SK-N-MC (cell line): ENCODE data around the gene TICAM1.
"Not testable (repeated sequence)": the region's sequence is repeated elsewhere in the genome, so short reads cannot be mapped to it uniquely, and the experiment has no call there.

Experiments
- DNase-seq: peaks from one replicate; pipeline ENCODE4 v3.0.0-alpha.2; 2011; ENCODE audit warnings: low read depth, low spot score
- H3K27ac ChIP-seq: fragments of 200-600 bp; sonication (generic); 2 replicates; pipeline ENCODE4 v1.5.1; 2016; ENCODE audit warnings: mixed run types
- H3K36me3 ChIP-seq: fragments of 200-600 bp; sonication (generic); 2 replicates; pipeline ENCODE4 v1.6.1; 2017; ENCODE audit warnings: antibody characterized with exemption, low read length, mixed read lengths; ENCODE audit not compliant: insufficient read depth
- H3K4me3 ChIP-seq: fragments of 200-600 bp; sonication (generic); 2 replicates; pipeline ENCODE4 v1.5.1; 2016
- H3K9ac ChIP-seq: fragments of 200-600 bp; sonication (generic); 2 replicates; pipeline ENCODE4 v1.8.0; 2017; ENCODE audit warnings: mixed run types, mixed read lengths; ENCODE audit not compliant: insufficient read length
- H3K9me3 ChIP-seq: fragments of 200-600 bp; sonication (generic); 2 replicates; pipeline ENCODE4 v1.6.1; 2017; ENCODE audit warnings: low read depth, mild to moderate bottlenecking, antibody characterized with exemption, low read length, moderate library complexity, mixed read lengths
- EZH2 ChIP-seq: fragments of 200-600 bp; sonication (generic); IDR thresholded peaks from one replicate; pipeline ENCODE4 v1.6.1; 2017; ENCODE audit warnings: antibody characterized with exemption
- FOXP2 ChIP-seq: optimal IDR thresholded peaks from 2 replicates; pipeline ENCODE3; 2011; ENCODE audit warnings: mild to moderate bottlenecking, moderate library complexity; ENCODE audit not compliant: insufficient read depth; ENCODE audit errors: extremely low read length, control extremely low read depth
- POLR2AphosphoS5 ChIP-seq: IDR thresholded peaks from 2 replicates; pipeline ENCODE4 v1.6.1; 2012; ENCODE audit warnings: mild to moderate bottlenecking, low read depth, low read length, borderline replicate concordance

TICAM1 gene

GRCh38 chr19:4791183-4792018 is 40.1 kb downstream of the TICAM1 start, which contains the start of gene FEM1A:
Gene FEM1A (plus strand): TSS chr19:4791734. CDS start chr19:4791855, 121 bp downstream.
- peak; percentile 100 for DNase-seq
- Histone ChIP-seq H3K9me3 (no peaks in the 10 kb centered on the region), H3K36me3 (peaks cover 24% of the 10 kb centered on the region; the same call in 1 of the 2 replicates), H3K27ac (peak within 1 kb of the TSS; percentile 83), H3K4me3 (peak within 1 kb of the TSS; percentile 95), H3K9ac (peak within 1 kb of the TSS; percentile 96)
- TF ChIP-seq EZH2 (no peak), POLR2AphosphoS5 (peak; percentile 73; the same call in 1 of the 2 replicates), FOXP2 (peak; percentile 76)

- DNase-seq, H3K9me3 ChIP-seq, H3K27ac ChIP-seq, H3K9ac ChIP-seq, H3K4me3 ChIP-seq, H3K36me3 ChIP-seq: not testable (repeated sequence)
These were observed 45.0 kb downstream of the TICAM1 start for GRCh38 chr19:4786412-4787016.

GRCh38 chr19:4781801-4782200 is 49.7 kb downstream of the TICAM1 start:
- Histone ChIP-seq H3K9me3 (no peaks in the 10 kb centered on the region), H3K9ac (no peak overlapping the region), H3K4me3 (no peak overlapping the region), H3K36me3 (no peaks in the 10 kb centered on the region), H3K27ac (no peak overlapping the region)
- no peak for DNase-seq
- TF ChIP-seq FOXP2: no peak
- no peak for TF ChIP-seq EZH2
- no peak for TF ChIP-seq POLR2AphosphoS5

- Histone ChIP-seq H3K9ac (no peak overlapping the region), H3K36me3 (no peaks in the 10 kb centered on the region), H3K4me3 (no peak overlapping the region), H3K9me3 (no peaks in the 10 kb centered on the region), H3K27ac (no peak overlapping the region)
- DNase-seq: no peak
- no peak for TF ChIP-seq FOXP2
- TF ChIP-seq POLR2AphosphoS5: no peak
These were observed 50.7 kb downstream of the TICAM1 start for GRCh38 chr19:4780860-4781259.

- not testable (repeated sequence) for H3K36me3 ChIP-seq, H3K9me3 ChIP-seq, H3K9ac ChIP-seq, DNase-seq, H3K4me3 ChIP-seq, H3K27ac ChIP-seq
These were observed 53.4 kb downstream of the TICAM1 start for GRCh38 chr19:4778124-4778523.

- DNase-seq: no peak
These were observed 54.9 kb downstream of the TICAM1 start for GRCh38 chr19:4776436-4777211.

GRCh38 chr19:4775627-4776152 is 55.8 kb downstream of the TICAM1 start:
- Histone ChIP-seq H3K9ac (no peak overlapping the region), H3K27ac (no peak overlapping the region), H3K36me3 (no peaks in the 10 kb centered on the region), H3K9me3 (no peaks in the 10 kb centered on the region), H3K4me3 (no peak overlapping the region)
- no peak for DNase-seq
- TF ChIP-seq POLR2AphosphoS5 (no peak), FOXP2 (no peak), EZH2 (no peak)

More at GRCh38 chr19:4776436-4777211, 54.9 kb downstream of the TICAM1 start:
- H3K36me3 ChIP-seq: no peaks in the 10 kb centered on the region
- TF ChIP-seq POLR2AphosphoS5 (no peak), FOXP2 (no peak), EZH2 (no peak)
- H3K4me3 ChIP-seq: no peak overlapping the region
- H3K9ac ChIP-seq: no peak overlapping the region
- no peaks in the 10 kb centered on the region for H3K9me3 ChIP-seq
- H3K27ac ChIP-seq: no peak overlapping the region

- no peak for DNase-seq
- Histone ChIP-seq H3K36me3 (no peaks in the 10 kb centered on the region), H3K9me3 (no peaks in the 10 kb centered on the region), H3K9ac (no peak overlapping the region), H3K4me3 (no peak overlapping the region), H3K27ac (no peak overlapping the region)
- TF ChIP-seq EZH2 (no peak), FOXP2 (no peak), POLR2AphosphoS5 (no peak)
These were observed 57.4 kb downstream of the TICAM1 start for GRCh38 chr19:4774136-4774535.
